Fibroblast of lung (primary cell): Measurements from ENCODE around the gene APOD.

Source experiments
- CTCF ChIP-seq, 2 donors: IDR thresholded peaks in 1 of 2; conservative IDR thresholded peaks in 1 of 2; 1 replicate in 1 of 2; 2 replicates in 1 of 2; pipeline ENCODE4 v1.5.1; 2011 to 2012; ENCODE audit warnings: low read length in 2 of 2, control low read depth in 1 of 2, inconsistent platforms in 1 of 2, low read depth in 1 of 2, mild to moderate bottlenecking in 1 of 2
- EZH2 ChIP-seq: IDR thresholded peaks from 2 replicates; pipeline ENCODE4 v1.5.1; 2012; ENCODE audit warnings: low read length, control low read depth, mild to moderate bottlenecking; ENCODE audit errors: missing control alignments

GRCh38 chr3:195578565-195578964, 5.2 kb downstream of the APOD start:
- TF ChIP-seq CTCF (conservative IDR thresholded peaks at IDR 0.05 in 1 of 2, IDR thresholded peaks at IDR 0.05 in 1 of 2; ENCODE audit: low read depth in 1 of 2, low read length in 2 of 2) (no peak), EZH2 (no peak)
